A549 (cell line): ENCODE results near the gene SORCS2. TPM values are rescaled to one million over a fixed set of nuclear protein-coding genes. Genes with fewer than 3 reads are reported as not detected.

Source experiments
- ATAC-seq, 2 experiments: fragments of 200-7000 bp in 1 of 2; fragments of >200 bp in 1 of 2; cut with Nextera tagmentation in 1 of 2; cut with Tn5 transposase in 1 of 2; 3 replicates each; pipeline versions ENCODE4 v1.8.0 to v1.9.1; 2018 to 2020; ENCODE audit warnings: mild to moderate bottlenecking in 1 of 2, moderate library complexity in 1 of 2
- CTCF ChIA-PET: fragments of 300-600 bp; sonication (Branson Sonifier 250); formaldehyde crosslinking; extraction: SDS; loops from one replicate; lab custom pipeline; 2021; ENCODE audit warnings: antibody characterized with exemption, inconsistent platforms; lab: Yijun Ruan, JAX
- POLR2A ChIA-PET: fragments of 350-600 bp; formaldehyde crosslinking; extraction: SDS; loops from one replicate; lab custom pipeline; 2021; ENCODE audit warnings: antibody characterized with exemption, inconsistent platforms; lab: Yijun Ruan, JAX
- DNase-seq, 2 experiments: peaks; one replicate each; pipeline versions ENCODE4 v3.0.0 to v3.0.0-alpha.2; 2011 to 2016; ENCODE audit warnings: low read depth in 1 of 2, low spot score in 1 of 2
- FAIRE-seq: peaks from 2 replicates; lab custom pipeline; 2011; peaks lifted over from hg19 to GRCh38; lab: Jason Lieb, UNC
- H3K27ac ChIP-seq, 2 experiments: fragments of >200 bp; sonication (Bioruptor Twin); formaldehyde crosslinking; 3 replicates each; pipeline ENCODE4 v1.5.1; 2016 to 2017
- H3K4me1 ChIP-seq: fragments of >200 bp; sonication (Bioruptor Twin); formaldehyde crosslinking; 3 replicates; pipeline ENCODE4 v1.6.1; 2016
- H3K4me2 ChIP-seq: fragments of >200 bp; sonication (Bioruptor Twin); formaldehyde crosslinking; 3 replicates; pipeline ENCODE4 v1.6.1; 2016
- H3K4me3 ChIP-seq: fragments of >200 bp; sonication (Bioruptor Twin); formaldehyde crosslinking; 3 replicates; pipeline ENCODE4 v1.5.1; 2016
- H3K9me3 ChIP-seq: fragments of >200 bp; sonication (Bioruptor Twin); formaldehyde crosslinking; 3 replicates; pipeline ENCODE4 v1.6.1; 2016
- BHLHE40 ChIP-seq: IDR thresholded peaks from 2 replicates; pipeline ENCODE4 v1.6.1; 2012; ENCODE audit warnings: low read depth, low read length, inconsistent platforms
- CBX8 ChIP-seq: fragments of 200-600 bp; sonication (generic); IDR thresholded peaks from 2 replicates; pipeline ENCODE4 v1.6.1; 2016
- CTCF ChIP-seq: fragments of >200 bp; sonication (Bioruptor Twin); formaldehyde crosslinking; IDR thresholded peaks from 3 replicates; pipeline ENCODE4 v1.5.1; 2016
- EHMT2 ChIP-seq: fragments of 200-600 bp; sonication (generic); IDR thresholded peaks from 2 replicates; pipeline ENCODE4 v1.6.1; 2016; ENCODE audit warnings: antibody characterized with exemption, low read depth, mild to moderate bottlenecking, moderate library complexity
- GATA3 ChIP-seq: IDR thresholded peaks from 2 replicates; pipeline ENCODE4 v1.6.1; 2012; ENCODE audit warnings: borderline replicate concordance
- HES2 ChIP-seq: fragments of >200 bp; sonication (Bioruptor Twin); formaldehyde crosslinking; IDR thresholded peaks from 2 replicates; pipeline ENCODE4 v1.6.1; 2016
- HMGXB4 ChIP-seq: fragments of 250-450 bp; sonication (Bioruptor Pico); IDR thresholded peaks from 2 replicates; pipeline ENCODE4 v1.5.0; 2021; ENCODE audit warnings: mild to moderate bottlenecking, moderate library complexity, borderline replicate concordance
- HOXA7 ChIP-seq: fragments of 250-450 bp; sonication (Bioruptor Pico); IDR thresholded peaks from 2 replicates; pipeline ENCODE4 v1.5.0; 2020; ENCODE audit warnings: mild to moderate bottlenecking, moderate library complexity
- HOXB5 ChIP-seq: fragments of 250-450 bp; sonication (Bioruptor Pico); IDR thresholded peaks from 2 replicates; pipeline ENCODE4 v1.5.0; 2020; ENCODE audit warnings: mild to moderate bottlenecking, moderate library complexity
- JUN ChIP-seq, 2 experiments: fragments of >200 bp; sonication (Bioruptor Twin); formaldehyde crosslinking; IDR thresholded peaks; 2 replicates in 1 of 2; 3 replicates in 1 of 2; pipeline ENCODE4 v1.6.1; 2016 to 2017
- JUNB ChIP-seq: fragments of >200 bp; sonication (Bioruptor Twin); formaldehyde crosslinking; IDR thresholded peaks from 2 replicates; pipeline ENCODE4 v1.6.1; 2016
- KDM1A ChIP-seq: fragments of 200-600 bp; sonication (generic); IDR thresholded peaks from 2 replicates; pipeline ENCODE4 v1.6.1; 2016; ENCODE audit warnings: low read depth, mild to moderate bottlenecking
- KDM5A ChIP-seq: fragments of 200-600 bp; sonication (generic); IDR thresholded peaks from 2 replicates; pipeline ENCODE4 v1.6.1; 2016; ENCODE audit warnings: antibody characterized with exemption, mild to moderate bottlenecking
- MAZ ChIP-seq: fragments of 150-350 bp; IDR thresholded peaks from 2 replicates; pipeline ENCODE4 v1.6.1; 2014; ENCODE audit warnings: antibody characterized with exemption, low read depth, low read length, borderline replicate concordance
- NPAS2 ChIP-seq: fragments of 250-450 bp; sonication (Bioruptor Pico); IDR thresholded peaks from 2 replicates; pipeline ENCODE4 v1.8.0; 2022; ENCODE audit warnings: mild to moderate bottlenecking, moderate library complexity, borderline replicate concordance
- PBX3 ChIP-seq: IDR thresholded peaks from 2 replicates; pipeline ENCODE4 v1.6.1; 2012
- PHF8 ChIP-seq: fragments of 200-600 bp; sonication (generic); IDR thresholded peaks from 2 replicates; pipeline ENCODE4 v1.6.1; 2016; ENCODE audit warnings: low read depth, mild to moderate bottlenecking, antibody characterized with exemption, moderate library complexity, borderline replicate concordance
- REST ChIP-seq: fragments of 200-600 bp; sonication (generic); IDR thresholded peaks from 2 replicates; pipeline ENCODE4 v1.6.1; 2016; ENCODE audit warnings: antibody characterized with exemption, mild to moderate bottlenecking, moderate library complexity
- SMC3 ChIP-seq: fragments of >200 bp; sonication (Bioruptor Twin); formaldehyde crosslinking; IDR thresholded peaks from 3 replicates; pipeline ENCODE4 v1.6.1; 2018; ENCODE audit warnings: inconsistent platforms
- TFCP2L1 ChIP-seq: fragments of 250-450 bp; sonication (Bioruptor Pico); IDR thresholded peaks from 2 replicates; pipeline ENCODE4 v1.5.0; 2021; ENCODE audit warnings: mild to moderate bottlenecking
- ZNF302 ChIP-seq: fragments of 250-450 bp; sonication (Bioruptor Pico); IDR thresholded peaks from 2 replicates; pipeline ENCODE4 v1.9.0; 2021; ENCODE audit warnings: inconsistent platforms, mild to moderate bottlenecking, moderate library complexity
- ZSCAN20 ChIP-seq: fragments of 250-450 bp; sonication (Bioruptor Pico); IDR thresholded peaks from 2 replicates; pipeline ENCODE4 v1.8.0; 2022; ENCODE audit warnings: mild to moderate bottlenecking, moderate library complexity
- WGBS: methylation state at CpG from one replicate; pipeline ENCODE4 v1.1.6; 2017; ENCODE audit errors: missing lambda C conversion rate; 5-methylcytosine and 5-hydroxymethylcytosine counted together
- polyA plus RNA-seq, 4 experiments: library from polyadenylated mRNA; depleted of rRNA in 3 of 4; stranded (reverse); fragments of >200 nt; fragmentation: RNase III in 1 of 4; extraction: RNeasy Plus Mini Kit Qiagen cat#74134 plus additional on column Dnase treatment in 1 of 4; gene quantifications; 2 replicates in 3 of 4; 3 replicates in 1 of 4; pipeline ENCODE4 v1.2.3, GENCODE V29; 2011 to 2017

SORCS2 gene
- polyA plus RNA-seq, 2 of the 4 experiments (the other 2 are of a cell fraction): 1.4 to 4.6 TPM

GRCh38 chr4:7514281-7514680 lies 321.9 kb downstream of the SORCS2 start:
- H3K4me1 ChIP-seq: no peaks in the 10 kb centered on the region
- TF ChIP-seq HMGXB4: no peak
- FAIRE-seq (no peak), ATAC-seq (no peak), DNase-seq (no peak)
- no peaks in the 10 kb centered on the region for H3K9me3 ChIP-seq
- H3K4me3 ChIP-seq: no peak overlapping the region
- ChIA-PET CTCF (interaction anchor here (1.2 kb wide), 1 partner anchor 71 kb away, joined by 3 read pairs; no protein-coding TSS in a partner anchor), POLR2A (interaction anchor here (0.5 kb wide), 1 partner anchor 627 kb away, joined by 3 read pairs; no protein-coding TSS in a partner anchor)
- WGBS: 61% methylated on average over 5 of the region's 5 CpGs
- H3K4me2 ChIP-seq: no peak overlapping the region
- H3K27ac ChIP-seq: no peak overlapping the region

GRCh38 chr4:7514789-7515188 lies 322.5 kb downstream of the SORCS2 start:
- 70% methylated on average over 3 of the region's 4 CpGs for WGBS
- no peak overlapping the region for H3K27ac ChIP-seq
- ChIA-PET POLR2A (no interaction called here), CTCF (interaction anchor here (2.0 kb wide), 1 partner anchor 323 kb away, joined by 7 read pairs; the partner anchor contains the start of gene SORCS2)
- no peak for TF ChIP-seq PHF8
- TF ChIP-seq TFCP2L1 (CRISPR knock-in tag): no peak
- no peak for TF ChIP-seq HMGXB4
- TF ChIP-seq PBX3: no peak
- no peak for TF ChIP-seq EHMT2
- no peak for TF ChIP-seq CTCF
- TF ChIP-seq CBX8: no peak
- no peak for TF ChIP-seq NPAS2 (CRISPR knock-in tag)
- no peak for TF ChIP-seq HES2
- TF ChIP-seq JUNB: no peak
- TF ChIP-seq KDM1A: no peak
- no peak for TF ChIP-seq MAZ
- no peak for DNase-seq
- H3K9me3 ChIP-seq: no peaks in the 10 kb centered on the region
- ATAC-seq: no peak
- no peak overlapping the region for H3K4me2 ChIP-seq
- no peaks in the 10 kb centered on the region for H3K4me1 ChIP-seq
- no peak for FAIRE-seq
- no peak overlapping the region for H3K4me3 ChIP-seq

- DNase-seq (no peak), FAIRE-seq (no peak), ATAC-seq (no peak)
- no peak overlapping the region for H3K4me2 ChIP-seq
- POLR2A ChIA-PET: no interaction called here
- H3K9me3 ChIP-seq: no peaks in the 10 kb centered on the region
- H3K4me3 ChIP-seq: no peak overlapping the region
- H3K4me1 ChIP-seq: no peaks in the 10 kb centered on the region
- 87% methylated on average over 7 of the region's 14 CpGs for WGBS
- CTCF ChIA-PET: interaction anchor here (2.0 kb wide), 1 partner anchor 324 kb away, joined by 7 read pairs; the partner anchor contains the start of gene SORCS2
- no peak overlapping the region for H3K27ac ChIP-seq
- no peak for TF ChIP-seq KDM5A
- no peak for TF ChIP-seq GATA3
- TF ChIP-seq JUN (IDR thresholded peaks at IDR 0.05): no peak
- no peak for TF ChIP-seq REST
- TF ChIP-seq SMC3: no peak
- no peak for TF ChIP-seq ZNF302 (CRISPR knock-in tag)
- TF ChIP-seq BHLHE40: no peak
- TF ChIP-seq TFCP2L1 (CRISPR knock-in tag): no peak
- no peak for TF ChIP-seq ZSCAN20 (CRISPR knock-in tag)
- no peak for TF ChIP-seq HOXB5
- TF ChIP-seq HOXA7 (CRISPR knock-in tag): no peak
- TF ChIP-seq MAZ: no peak
- no peak for TF ChIP-seq EHMT2
Observed at GRCh38 chr4:7515390-7515902, 323.1 kb downstream of the SORCS2 start.
